ENCODE measurements around the gene CCDC167. TPM values are rescaled to one million over a fixed set of nuclear protein-coding genes. Genes with fewer than 3 reads are reported as not detected.

CCDC167 gene
- total and polyA plus RNA-seq, 10 of the 15 experiments (the other 5 are each of a cell fraction or from before 2014, with no cell fraction given): 74.9 to 380 (median 137) TPM

DNA sequence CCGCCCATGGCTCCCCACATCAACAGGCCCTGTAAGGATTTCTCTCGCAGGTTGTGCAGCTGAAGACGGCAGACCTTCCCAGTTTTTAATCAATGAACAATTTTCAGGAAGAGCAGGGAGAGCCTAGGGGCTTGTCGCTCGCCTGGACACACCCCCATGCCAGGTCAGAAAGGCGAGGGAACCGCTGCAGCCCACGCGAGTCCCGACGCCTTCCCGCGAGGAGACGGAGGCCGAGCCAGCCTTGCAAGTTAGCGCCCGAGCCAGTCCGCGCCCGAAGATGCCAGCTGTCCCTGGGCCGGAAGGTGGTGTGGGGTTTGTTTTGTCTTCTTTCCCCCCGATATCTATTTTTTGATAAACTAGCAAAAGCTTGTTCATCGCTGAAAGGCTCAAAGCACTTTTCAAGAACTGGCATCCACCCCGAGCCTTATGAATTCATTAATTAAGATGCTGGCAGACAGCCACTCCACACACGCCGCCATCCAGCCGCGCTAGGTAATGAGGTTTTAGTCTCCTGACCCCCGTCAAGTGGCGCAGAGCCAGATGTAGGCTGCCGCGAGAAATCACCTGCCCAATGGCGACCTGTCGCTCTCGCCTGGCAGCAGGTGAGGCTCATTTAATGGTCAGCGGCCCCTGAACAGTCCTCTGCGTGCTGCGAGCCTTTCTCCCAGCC is 6.6 kb downstream of the CCDC167 start (continued):
- TF ChIP-seq, protein P1, sequence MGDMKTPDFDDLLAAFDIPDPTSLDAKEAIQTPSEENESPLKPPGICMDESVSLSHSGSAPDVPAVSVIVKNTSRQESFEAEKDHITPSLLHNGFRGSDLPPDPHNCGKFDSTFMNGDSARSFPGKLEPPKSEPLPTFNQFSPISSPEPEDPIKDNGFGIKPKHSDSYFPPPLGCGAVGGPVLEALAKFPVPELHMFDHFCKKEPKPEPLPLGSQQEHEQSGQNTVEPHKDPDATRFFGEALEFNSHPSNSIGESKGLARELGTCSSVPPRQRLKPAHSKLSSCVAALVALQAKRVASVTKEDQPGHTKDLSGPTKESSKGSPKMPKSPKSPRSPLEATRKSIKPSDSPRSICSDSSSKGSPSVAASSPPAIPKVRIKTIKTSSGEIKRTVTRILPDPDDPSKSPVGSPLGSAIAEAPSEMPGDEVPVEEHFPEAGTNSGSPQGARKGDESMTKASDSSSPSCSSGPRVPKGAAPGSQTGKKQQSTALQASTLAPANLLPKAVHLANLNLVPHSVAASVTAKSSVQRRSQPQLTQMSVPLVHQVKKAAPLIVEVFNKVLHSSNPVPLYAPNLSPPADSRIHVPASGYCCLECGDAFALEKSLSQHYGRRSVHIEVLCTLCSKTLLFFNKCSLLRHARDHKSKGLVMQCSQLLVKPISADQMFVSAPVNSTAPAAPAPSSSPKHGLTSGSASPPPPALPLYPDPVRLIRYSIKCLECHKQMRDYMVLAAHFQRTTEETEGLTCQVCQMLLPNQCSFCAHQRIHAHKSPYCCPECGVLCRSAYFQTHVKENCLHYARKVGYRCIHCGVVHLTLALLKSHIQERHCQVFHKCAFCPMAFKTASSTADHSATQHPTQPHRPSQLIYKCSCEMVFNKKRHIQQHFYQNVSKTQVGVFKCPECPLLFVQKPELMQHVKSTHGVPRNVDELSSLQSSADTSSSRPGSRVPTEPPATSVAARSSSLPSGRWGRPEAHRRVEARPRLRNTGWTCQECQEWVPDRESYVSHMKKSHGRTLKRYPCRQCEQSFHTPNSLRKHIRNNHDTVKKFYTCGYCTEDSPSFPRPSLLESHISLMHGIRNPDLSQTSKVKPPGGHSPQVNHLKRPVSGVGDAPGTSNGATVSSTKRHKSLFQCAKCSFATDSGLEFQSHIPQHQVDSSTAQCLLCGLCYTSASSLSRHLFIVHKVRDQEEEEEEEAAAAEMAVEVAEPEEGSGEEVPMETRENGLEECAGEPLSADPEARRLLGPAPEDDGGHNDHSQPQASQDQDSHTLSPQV (IDR thresholded peaks at IDR 0.05): 0 out of 2 replicates have a peak, but pooled peaks have one; percentile 1
- TF ChIP-seq, protein P2, sequence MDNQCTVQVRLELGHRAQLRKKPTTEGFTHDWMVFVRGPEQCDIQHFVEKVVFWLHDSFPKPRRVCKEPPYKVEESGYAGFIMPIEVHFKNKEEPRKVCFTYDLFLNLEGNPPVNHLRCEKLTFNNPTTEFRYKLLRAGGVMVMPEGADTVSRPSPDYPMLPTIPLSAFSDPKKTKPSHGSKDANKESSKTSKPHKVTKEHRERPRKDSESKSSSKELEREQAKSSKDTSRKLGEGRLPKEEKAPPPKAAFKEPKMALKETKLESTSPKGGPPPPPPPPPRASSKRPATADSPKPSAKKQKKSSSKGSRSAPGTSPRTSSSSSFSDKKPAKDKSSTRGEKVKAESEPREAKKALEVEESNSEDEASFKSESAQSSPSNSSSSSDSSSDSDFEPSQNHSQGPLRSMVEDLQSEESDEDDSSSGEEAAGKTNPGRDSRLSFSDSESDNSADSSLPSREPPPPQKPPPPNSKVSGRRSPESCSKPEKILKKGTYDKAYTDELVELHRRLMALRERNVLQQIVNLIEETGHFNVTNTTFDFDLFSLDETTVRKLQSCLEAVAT (IDR thresholded peaks at IDR 0.05): peak; percentile 80
